Keratinocyte (primary cell): ENCODE results near the gene SNCG. TPM values are rescaled to one million over a fixed set of nuclear protein-coding genes. Genes with fewer than 3 reads are reported as not detected.

Experiments used
- DNase-seq: peaks from one replicate; pipeline ENCODE4 v3.0.0-alpha.2; 2011; ENCODE audit warnings: low read depth, missing footprints, low spot score
- FAIRE-seq: peaks from 2 replicates; lab custom pipeline; 2011; peaks lifted over from hg19 to GRCh38; lab: Jason Lieb, UNC
- H2AFZ ChIP-seq: 2 replicates; pipeline ENCODE4 v1.6.0; 2012; ENCODE audit warnings: low read length, control low read depth, inconsistent platforms; ENCODE audit not compliant: control insufficient read depth
- H3K27ac ChIP-seq: 2 replicates; pipeline ENCODE4 v1.5.1; 2011; ENCODE audit warnings: low read length; ENCODE audit not compliant: control insufficient read depth, insufficient read depth
- H3K27me3 ChIP-seq: 3 replicates; pipeline ENCODE4 v1.6.0; 2011; ENCODE audit warnings: low read length; ENCODE audit not compliant: control insufficient read depth, insufficient read depth; ENCODE audit errors: extremely low read depth
- H3K36me3 ChIP-seq, 2 experiments: 2 replicates in 1 of 2; 3 replicates in 1 of 2; pipeline ENCODE4 v1.5.1; 2011; ENCODE audit warnings: low read length in 2 of 2, mild to moderate bottlenecking in 1 of 2; ENCODE audit not compliant: control insufficient read depth in 2 of 2, insufficient read depth in 2 of 2; ENCODE audit errors: extremely low read depth in 1 of 2
- H3K4me1 ChIP-seq: 3 replicates; pipeline ENCODE4 v1.5.1; 2011; ENCODE audit warnings: low read length; ENCODE audit not compliant: control insufficient read depth, insufficient read depth; ENCODE audit errors: extremely low read depth
- H3K4me2 ChIP-seq: 3 replicates; pipeline ENCODE4 v1.6.0; 2011; ENCODE audit warnings: low read depth, low read length; ENCODE audit not compliant: control insufficient read depth, insufficient read depth; ENCODE audit errors: extremely low read depth
- H3K4me3 ChIP-seq, 3 experiments: fragments of 200-600 bp in 1 of 3; sonication (generic) in 1 of 3; 2 replicates in 2 of 3; 3 replicates in 1 of 3; pipeline ENCODE4 v1.5.1; 2011 to 2016; ENCODE audit warnings: low read length in 3 of 3, mild to moderate bottlenecking in 3 of 3, control low read depth in 2 of 3, inconsistent platforms in 1 of 3, low read depth in 1 of 3, mixed read lengths in 1 of 3, mixed run types in 1 of 3, moderate library complexity in 1 of 3; ENCODE audit not compliant: control insufficient read depth in 2 of 3, insufficient read depth in 2 of 3; ENCODE audit errors: extremely low read depth in 1 of 3
- H3K79me2 ChIP-seq: 2 replicates; pipeline ENCODE4 v1.6.0; 2012; ENCODE audit warnings: low read length; ENCODE audit not compliant: control insufficient read depth, insufficient read depth
- H3K9ac ChIP-seq: 3 replicates; pipeline ENCODE4 v1.6.0; 2011; ENCODE audit warnings: low read length; ENCODE audit not compliant: control insufficient read depth, insufficient read depth; ENCODE audit errors: extremely low read depth
- H3K9me1 ChIP-seq: 3 replicates; pipeline ENCODE4 v1.6.0; 2011; ENCODE audit warnings: low read length; ENCODE audit not compliant: control insufficient read depth, insufficient read depth; ENCODE audit errors: extremely low read depth
- H3K9me3 ChIP-seq: 2 replicates; pipeline ENCODE4 v1.5.1; 2012; ENCODE audit warnings: low read depth, low read length; ENCODE audit not compliant: control insufficient read depth
- H4K20me1 ChIP-seq: 3 replicates; pipeline ENCODE4 v1.6.0; 2011; ENCODE audit warnings: low read length; ENCODE audit not compliant: control insufficient read depth, insufficient read depth; ENCODE audit errors: extremely low read depth
- CTCF ChIP-seq, 3 experiments: IDR thresholded peaks in 1 of 3; conservative IDR thresholded peaks in 1 of 3; optimal IDR thresholded peaks in 1 of 3; 2 replicates in 2 of 3; 3 replicates in 1 of 3; pipeline versions ENCODE3 to v1.5.1; 2011; ENCODE audit warnings: low read length in 3 of 3, mild to moderate bottlenecking in 3 of 3, moderate library complexity in 2 of 3, control low read depth in 1 of 3, inconsistent platforms in 1 of 3; ENCODE audit not compliant: insufficient read depth in 2 of 3; ENCODE audit errors: extremely low read depth in 1 of 3
- EZH2 ChIP-seq: IDR thresholded peaks from one replicate; pipeline ENCODE4 v1.6.1; 2012; ENCODE audit warnings: inconsistent platforms, mild to moderate bottlenecking, low read length, moderate library complexity
- dilution Hi-C: fragments of 300-500 bp; cut with MboI; formaldehyde crosslinking; loops from one replicate; pipeline ENCODE4 v1.7.0; 2020; ENCODE audit warnings: low sequenced_read_pairs; ENCODE audit not compliant: extremely low pct_ligation_motif_present
- polyA plus RNA-seq, 5 experiments: library from polyadenylated mRNA; depleted of rRNA in 3 of 5; stranded (reverse) in 3 of 5; stranded (forward) in 1 of 5; unstranded in 1 of 5; fragments of >200 nt; gene quantifications; 1 replicate in 1 of 5; 2 replicates in 3 of 5; 3 replicates in 1 of 5; pipeline versions ENCODE4 v1.2.1 to v1.2.3, GENCODE V29; 2011 to 2012; ENCODE audit warnings: missing spikeins in 2 of 5, low read depth in 1 of 5, low replicate concordance in 1 of 5

The SNCG gene
- polyA plus RNA-seq, 1 donor (not counting 4 experiments of a cell fraction or from before 2014, with no cell fraction given) = 6.8 TPM

- Histone ChIP-seq H3K27ac (no peak overlapping the region), H3K27me3 (no peaks in the 10 kb centered on the region), H3K79me2 (no peaks in the 10 kb centered on the region), H3K9ac (no peak overlapping the region), H3K9me1 (no peaks in the 10 kb centered on the region), H3K36me3 (no peaks in the 10 kb centered on the region), H3K4me1 (no peaks in the 10 kb centered on the region), H2AFZ (no peak overlapping the region), H3K4me3 (no peak overlapping the region), H4K20me1 (no peaks in the 10 kb centered on the region), H3K4me2 (no peak overlapping the region), H3K9me3 (no peaks in the 10 kb centered on the region)
- FAIRE-seq = no peak
- no peak for DNase-seq
- TF ChIP-seq CTCF (optimal IDR thresholded peaks at IDR 0.05 in 1 of 3, IDR thresholded peaks at IDR 0.05 in 1 of 3, conservative IDR thresholded peaks at IDR 0.05 in 1 of 3; ENCODE audit: extremely low read depth in 1 of 3, insufficient read depth in 2 of 3, low read length in 3 of 3) (no peak), EZH2 (no peak)
- dilution Hi-C loops = no loop called here
Measured at GRCh38 chr10:86950349-86950748, 8.1 kb upstream of the SNCG start.

GRCh38 chr10:86951184-86951761 is 7.1 kb upstream of the SNCG start:
- no peaks in the 10 kb centered on the region for H3K9me1 ChIP-seq
- H2AFZ ChIP-seq = no peak overlapping the region
- dilution Hi-C loops = no loop called here
- H3K36me3 ChIP-seq = no peaks in the 10 kb centered on the region
- H3K9me3 ChIP-seq = no peaks in the 10 kb centered on the region
- no peak for FAIRE-seq
- TF ChIP-seq EZH2 (no peak), CTCF (optimal IDR thresholded peaks at IDR 0.05 in 1 of 3, IDR thresholded peaks at IDR 0.05 in 1 of 3, conservative IDR thresholded peaks at IDR 0.05 in 1 of 3; ENCODE audit: extremely low read depth in 1 of 3, insufficient read depth in 2 of 3, low read length in 3 of 3) (no peak)
- no peaks in the 10 kb centered on the region for H3K27me3 ChIP-seq
- no peak overlapping the region for H3K4me2 ChIP-seq
- no peak overlapping the region for H3K9ac ChIP-seq
- H3K4me1 ChIP-seq = no peaks in the 10 kb centered on the region
- H3K27ac ChIP-seq = no peak overlapping the region
- peaks cover 2% of the 10 kb centered on the region for H4K20me1 ChIP-seq
- DNase-seq = no peak
- no peaks in the 10 kb centered on the region for H3K79me2 ChIP-seq
- no peak overlapping the region for H3K4me3 ChIP-seq
